Measurements from ENCODE around the gene SIRPB2.

Gene SIRPB2

DNA sequence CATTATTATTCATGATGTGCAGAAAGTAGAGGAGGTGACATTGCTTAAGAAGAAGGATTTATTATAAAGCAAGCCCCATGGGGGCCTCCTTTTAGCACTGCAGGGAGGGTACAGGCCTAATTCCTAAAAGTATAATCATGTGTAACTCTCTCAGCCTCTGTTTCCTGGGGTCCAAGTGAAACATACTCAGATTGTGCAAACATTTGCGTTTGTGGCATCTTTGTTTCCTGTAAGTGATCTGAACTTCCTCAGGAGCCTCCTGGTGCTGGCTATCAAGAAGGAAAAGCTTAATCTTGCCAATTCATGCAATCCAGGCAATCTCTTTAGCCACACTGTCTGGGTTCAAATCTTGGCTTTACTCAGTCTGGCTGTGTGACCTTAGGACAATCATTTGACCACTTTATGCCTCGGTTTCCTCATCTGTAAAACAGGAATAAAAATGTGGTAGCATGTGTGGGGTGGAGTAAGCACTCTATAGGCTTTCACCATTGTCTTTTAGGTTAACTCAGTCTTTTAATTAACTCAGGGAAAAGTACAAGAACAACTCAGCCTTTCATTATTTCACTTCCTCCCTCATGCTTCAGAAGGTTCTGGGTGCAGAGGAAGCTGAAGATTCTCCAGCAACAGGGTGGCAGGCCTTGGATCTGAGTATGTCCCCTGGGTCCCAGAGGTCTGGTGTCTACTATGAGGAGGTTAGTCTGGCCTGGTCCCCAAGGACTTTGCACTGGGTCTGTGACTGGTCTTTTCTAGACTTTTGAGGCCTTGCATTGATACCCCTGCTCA, 831 bp upstream of the SIRPB2 start:
- TF ChIP-seq, protein P1, sequence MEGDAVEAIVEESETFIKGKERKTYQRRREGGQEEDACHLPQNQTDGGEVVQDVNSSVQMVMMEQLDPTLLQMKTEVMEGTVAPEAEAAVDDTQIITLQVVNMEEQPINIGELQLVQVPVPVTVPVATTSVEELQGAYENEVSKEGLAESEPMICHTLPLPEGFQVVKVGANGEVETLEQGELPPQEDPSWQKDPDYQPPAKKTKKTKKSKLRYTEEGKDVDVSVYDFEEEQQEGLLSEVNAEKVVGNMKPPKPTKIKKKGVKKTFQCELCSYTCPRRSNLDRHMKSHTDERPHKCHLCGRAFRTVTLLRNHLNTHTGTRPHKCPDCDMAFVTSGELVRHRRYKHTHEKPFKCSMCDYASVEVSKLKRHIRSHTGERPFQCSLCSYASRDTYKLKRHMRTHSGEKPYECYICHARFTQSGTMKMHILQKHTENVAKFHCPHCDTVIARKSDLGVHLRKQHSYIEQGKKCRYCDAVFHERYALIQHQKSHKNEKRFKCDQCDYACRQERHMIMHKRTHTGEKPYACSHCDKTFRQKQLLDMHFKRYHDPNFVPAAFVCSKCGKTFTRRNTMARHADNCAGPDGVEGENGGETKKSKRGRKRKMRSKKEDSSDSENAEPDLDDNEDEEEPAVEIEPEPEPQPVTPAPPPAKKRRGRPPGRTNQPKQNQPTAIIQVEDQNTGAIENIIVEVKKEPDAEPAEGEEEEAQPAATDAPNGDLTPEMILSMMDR (IDR thresholded peaks at IDR 0.05; ENCODE audit: extremely low read depth, insufficient read depth, missing control alignments): no peak
- DNase-seq (ENCODE audit: low spot score): no peak
- in situ Hi-C loops (cut with MboI; ENCODE audit: low pct_unique_long_range_greater_than_20kb, low sequenced_read_pairs, unreplicated experiment): no loop called here

DNA sequence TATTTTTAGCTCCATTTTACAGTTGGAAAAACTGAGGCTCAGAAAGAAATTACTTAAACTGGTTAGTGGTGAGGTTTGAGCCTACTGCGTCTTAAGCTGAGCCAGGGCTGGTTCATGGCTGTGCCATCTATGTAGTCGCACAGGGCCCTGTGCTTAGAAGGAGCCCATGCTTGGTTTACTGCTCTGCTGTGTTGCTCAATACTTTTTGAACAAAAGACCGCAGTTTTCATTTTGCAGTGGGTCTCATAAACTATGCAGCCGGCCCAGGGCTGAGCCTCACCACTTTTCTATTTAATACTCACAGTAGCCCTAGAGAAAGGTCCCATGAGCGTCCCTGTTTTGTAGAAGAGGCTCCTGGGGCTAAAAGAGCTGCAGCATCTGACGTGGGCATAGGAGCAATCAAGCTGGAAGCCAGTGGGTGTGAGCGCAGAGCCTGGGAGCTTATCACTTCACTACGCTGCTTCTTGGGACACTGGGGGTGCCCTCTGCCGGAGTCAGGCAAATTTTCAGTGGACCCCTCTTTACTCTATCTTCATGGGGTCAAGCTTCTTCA, 501 bp downstream of the SIRPB2 start:
- no peak for DNase-seq (ENCODE audit: low spot score)

DNA sequence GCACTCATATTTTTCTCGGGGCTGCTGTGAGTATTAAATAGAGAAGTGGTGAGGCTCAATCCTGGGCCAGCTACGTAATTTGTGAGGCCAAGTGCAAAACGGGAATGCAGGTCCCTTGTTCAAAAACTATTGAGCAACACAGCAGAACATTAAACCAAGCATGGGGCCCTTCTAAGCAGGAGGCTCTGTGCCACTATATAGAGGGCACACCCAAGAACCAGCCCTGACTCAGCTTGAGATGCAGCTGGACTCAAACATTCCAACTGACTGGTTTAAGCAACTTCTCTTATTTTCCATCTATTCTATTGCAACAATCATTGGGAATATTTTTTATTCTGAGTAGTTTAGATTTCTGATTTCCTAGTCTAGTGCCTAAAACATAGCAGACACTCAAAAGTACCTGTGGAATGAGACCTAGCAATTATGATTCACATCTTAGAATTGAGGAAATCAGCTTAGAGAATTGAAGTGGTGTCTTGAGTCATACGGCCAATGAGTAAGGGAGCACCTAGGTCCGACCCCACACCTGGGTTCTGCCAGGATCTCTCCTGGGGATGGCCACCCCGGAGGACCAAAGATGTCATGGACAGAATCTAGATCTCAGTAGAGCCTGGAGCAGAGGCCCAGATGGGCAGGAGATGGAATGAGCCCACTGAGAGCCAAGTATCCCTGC, 1.3 kb downstream of the SIRPB2 start:
- TF ChIP-seq, protein P1 (IDR thresholded peaks at IDR 0.05; ENCODE audit: extremely low read depth, insufficient read depth, missing control alignments): no peak
- no peak for DNase-seq (ENCODE audit: low spot score)
- in situ Hi-C loops (cut with MboI; ENCODE audit: low pct_unique_long_range_greater_than_20kb, low sequenced_read_pairs, unreplicated experiment): no loop called here

More for the DNA sequence above, 501 bp downstream of the SIRPB2 start:
- in situ Hi-C loops (cut with MboI; ENCODE audit: low pct_unique_long_range_greater_than_20kb, low sequenced_read_pairs, unreplicated experiment): no loop called here
- TF ChIP-seq, protein P1 (IDR thresholded peaks at IDR 0.05; ENCODE audit: extremely low read depth, insufficient read depth, missing control alignments): no peak

DNA sequence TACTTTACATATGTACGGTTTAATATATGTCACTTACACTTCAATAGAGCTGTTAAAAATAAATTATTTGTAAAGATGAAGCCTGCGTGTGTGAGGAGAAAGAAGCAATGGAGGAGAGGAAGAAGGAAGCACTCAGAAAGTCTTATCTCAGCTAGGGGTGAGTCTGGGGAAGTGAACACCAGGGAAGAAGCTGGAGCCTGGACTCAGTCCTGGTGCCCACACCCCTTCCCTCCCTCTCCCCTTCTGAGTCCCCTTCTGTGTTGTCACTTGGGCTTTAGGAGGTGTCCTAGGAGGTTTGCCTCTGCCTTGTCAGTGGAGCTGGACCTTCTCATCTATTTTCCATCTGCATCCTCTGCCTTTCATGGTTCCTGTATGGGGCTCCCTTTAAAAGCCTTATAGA, 1.9 kb downstream of the SIRPB2 start:
- in situ Hi-C loops (cut with MboI; ENCODE audit: low pct_unique_long_range_greater_than_20kb, low sequenced_read_pairs, unreplicated experiment): no loop called here
- no peak for DNase-seq (ENCODE audit: low spot score)
- TF ChIP-seq, protein P1 (IDR thresholded peaks at IDR 0.05; ENCODE audit: extremely low read depth, insufficient read depth, missing control alignments): no peak

DNA sequence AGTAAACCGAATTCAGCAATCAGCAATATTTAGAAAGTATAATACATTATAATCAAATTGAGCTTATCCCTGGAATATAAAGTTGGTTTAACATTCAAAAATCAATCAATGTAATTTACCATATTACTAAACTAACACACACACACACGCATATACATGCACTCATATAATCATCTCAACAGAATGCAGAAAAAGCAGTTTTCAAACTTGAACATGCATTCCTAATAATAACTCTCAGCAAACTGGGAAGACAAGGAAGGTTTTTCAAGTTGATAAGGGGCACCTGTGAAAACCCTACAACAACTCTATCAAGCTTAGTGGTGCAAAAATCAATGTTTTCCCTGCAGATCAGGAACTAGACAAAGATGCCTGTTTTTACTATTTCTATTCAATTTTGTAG, 4.7 kb downstream of the SIRPB2 start:
- in situ Hi-C loops (cut with MboI; ENCODE audit: low pct_unique_long_range_greater_than_20kb, low sequenced_read_pairs, unreplicated experiment): no loop called here
- TF ChIP-seq, protein P1 (IDR thresholded peaks at IDR 0.05; ENCODE audit: extremely low read depth, insufficient read depth, missing control alignments): no peak
- DNase-seq (ENCODE audit: low spot score): no peak

DNA sequence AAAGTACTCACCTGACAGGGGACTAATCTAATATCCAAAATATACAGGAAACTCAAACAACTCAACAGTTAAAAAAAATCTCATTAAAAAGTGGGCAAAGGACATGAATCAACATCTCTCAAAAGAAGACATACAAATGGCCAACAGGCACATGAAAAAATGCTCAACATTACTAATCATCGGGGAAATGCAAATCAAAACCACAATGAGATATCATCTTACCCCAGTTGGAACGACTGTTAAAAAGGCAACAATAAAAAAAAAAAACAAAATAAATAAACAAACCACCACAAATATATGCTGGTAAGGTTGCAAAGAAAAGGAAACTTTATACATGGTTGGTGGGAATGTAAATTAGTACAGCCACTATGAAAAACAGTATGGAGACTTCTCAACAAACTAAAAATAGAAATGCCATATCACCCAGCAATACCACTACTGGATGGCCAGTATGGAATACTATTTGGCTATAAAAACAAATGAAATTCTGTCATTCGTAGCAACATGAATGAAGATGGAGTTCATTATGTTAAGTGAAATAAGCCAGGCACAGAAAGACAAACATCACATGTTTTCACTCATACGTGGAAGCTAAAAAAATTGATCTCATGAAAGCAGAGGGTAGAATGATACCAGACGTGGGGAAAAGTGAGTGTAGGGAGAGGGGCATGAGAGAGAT, 6.6 kb downstream of the SIRPB2 start:
- TF ChIP-seq, protein P1 (IDR thresholded peaks at IDR 0.05; ENCODE audit: extremely low read depth, insufficient read depth, missing control alignments): no peak
- DNase-seq (ENCODE audit: low spot score): no peak
- in situ Hi-C loops (cut with MboI; ENCODE audit: low pct_unique_long_range_greater_than_20kb, low sequenced_read_pairs, unreplicated experiment): no loop called here

All from GM13977 (cell line).